IgD-negative memory B cell (primary cell): ENCODE results near the gene FOXA1. TPM values are rescaled to one million over a fixed set of nuclear protein-coding genes. Genes with fewer than 3 reads are reported as not detected.

Experiments
- H3K27ac Mint-ChIP-seq, 3 donors: one replicate each; pipeline ENCODE4 v1.8.0; 2020 to 2022; ENCODE audit warnings: mild to moderate bottlenecking in 3 of 3, mixed read lengths in 3 of 3, moderate library complexity in 1 of 3
- H3K27me3 Mint-ChIP-seq: one replicate; pipeline ENCODE4 v1.8.0; 2021; ENCODE audit warnings: mixed read lengths
- H3K36me3 Mint-ChIP-seq: one replicate; pipeline ENCODE4 v1.8.0; 2020; ENCODE audit warnings: mild to moderate bottlenecking, mixed read lengths
- H3K4me1 Mint-ChIP-seq, 3 donors: one replicate each; pipeline ENCODE4 v1.8.0; 2020 to 2022; ENCODE audit warnings: mixed read lengths in 3 of 3, mild to moderate bottlenecking in 1 of 3
- H3K4me3 Mint-ChIP-seq, 4 donors: one replicate each; pipeline ENCODE4 v1.8.0; 2020 to 2022; ENCODE audit warnings: mild to moderate bottlenecking in 4 of 4, mixed read lengths in 4 of 4, moderate library complexity in 3 of 4
- H3K9me3 Mint-ChIP-seq, 3 donors: one replicate each; pipeline ENCODE4 v1.8.0; 2020 to 2021; ENCODE audit warnings: mixed read lengths in 3 of 3, mild to moderate bottlenecking in 1 of 3
- polyA plus RNA-seq: library from polyadenylated mRNA; unstranded; fragments of 300-500 nt; fragmentation: Illumina TruSeq; gene quantifications from one replicate; pipeline ENCODE4 v1.2.3, GENCODE V29; 2021

Gene FOXA1
- polyA plus RNA-seq, 1 donor from 2014 or later = not detected

DNA sequence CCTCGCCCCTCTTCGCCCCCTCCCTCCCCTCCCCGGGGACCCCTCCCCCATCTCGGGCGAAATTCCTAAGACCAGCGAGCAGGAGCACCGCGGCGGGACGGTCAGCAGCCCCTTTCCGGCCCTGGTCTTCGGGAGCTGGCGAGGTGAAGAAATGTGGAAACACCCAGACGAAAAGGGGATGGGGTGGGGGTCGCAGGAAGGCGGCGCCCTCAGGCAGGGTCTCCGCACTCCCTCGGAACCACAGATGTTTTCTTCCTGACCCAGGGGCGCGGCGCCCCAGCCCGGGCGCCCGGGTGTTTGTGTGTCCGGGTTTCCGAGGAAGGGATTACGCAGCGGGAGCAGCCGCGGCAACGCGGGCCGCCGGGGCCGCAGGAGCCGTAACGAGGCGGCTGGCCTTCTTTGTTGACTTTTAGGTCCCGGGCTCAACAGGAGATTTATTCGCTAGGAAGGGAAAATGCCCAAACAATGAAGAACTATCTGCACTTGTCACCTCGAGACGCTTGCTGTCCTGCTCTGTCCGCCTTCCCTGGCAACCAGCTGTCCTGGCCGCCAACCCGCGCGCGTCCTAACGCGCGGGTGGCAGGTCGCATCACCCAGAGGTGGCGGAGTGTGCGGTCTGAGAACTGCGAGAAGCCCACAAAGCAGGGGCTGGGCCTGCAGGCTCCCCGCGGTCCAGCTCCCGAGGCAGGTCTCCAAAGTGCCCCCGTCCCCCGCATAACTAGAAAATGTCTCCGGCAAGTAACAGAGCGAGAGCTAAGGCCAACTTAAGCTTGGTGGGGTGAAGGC, 7.0 kb downstream of the FOXA1 start:
- H3K36me3 Mint-ChIP-seq = peaks cover 2% of the 10 kb centered on the region
- H3K27me3 Mint-ChIP-seq = peaks cover 48% of the 10 kb centered on the region
- H3K9me3 Mint-ChIP-seq = peaks cover 2 to 7% (median 2%) of the 10 kb centered on the region in 3 donors
- peaks cover 0 to 1% (median 0%) of the 10 kb centered on the region in 3 donors for H3K4me1 Mint-ChIP-seq
- no peak overlapping the region for H3K27ac Mint-ChIP-seq
- no peak overlapping the region for H3K4me3 Mint-ChIP-seq

DNA sequence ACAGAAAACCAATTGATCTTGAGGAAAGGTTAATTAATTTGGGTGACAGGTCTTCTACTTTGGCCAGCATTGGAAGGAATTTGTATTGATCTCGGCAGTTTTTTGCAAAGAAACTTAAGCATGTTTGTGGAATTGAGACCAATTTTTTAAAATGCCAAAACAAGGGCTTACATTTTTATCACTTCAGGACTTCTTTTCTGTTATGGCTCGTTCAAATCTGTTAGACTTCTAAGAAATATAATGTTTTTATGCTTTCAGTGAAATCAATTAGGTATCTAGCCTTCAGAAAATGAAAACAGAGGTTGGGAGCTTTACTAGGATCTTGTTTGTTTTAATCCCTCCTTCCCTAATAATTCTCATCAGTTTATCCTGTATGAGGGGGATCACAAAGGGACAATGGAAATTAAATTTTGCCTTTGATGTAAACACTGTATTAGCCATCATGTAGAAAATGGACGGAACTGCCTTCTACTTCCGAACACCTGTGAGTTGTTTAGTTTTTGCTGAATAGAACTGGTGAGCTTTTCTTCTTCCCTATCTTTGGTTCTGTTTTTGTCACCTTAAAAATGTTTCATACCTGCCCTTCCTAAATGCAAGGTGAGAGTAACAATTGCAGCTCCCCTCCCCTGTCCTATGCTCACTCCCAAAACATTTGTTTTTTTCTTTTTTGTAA, 7.8 kb downstream of the FOXA1 start:
- Mint-ChIP-seq H3K4me1 (peaks cover 0 to 1% (median 0%) of the 10 kb centered on the region in 3 donors), H3K9me3 (peaks cover 2 to 7% (median 2%) of the 10 kb centered on the region in 3 donors), H3K36me3 (peaks cover 2% of the 10 kb centered on the region), H3K27me3 (peaks cover 42% of the 10 kb centered on the region), H3K27ac (no peak overlapping the region), H3K4me3 (no peak overlapping the region)

GRCh38 chr14:37586797-37587130, 8.3 kb downstream of the FOXA1 start:
- peaks cover 0 to 1% (median 0%) of the 10 kb centered on the region in 3 donors for H3K4me1 Mint-ChIP-seq
- H3K4me3 Mint-ChIP-seq = no peak overlapping the region
- H3K27me3 Mint-ChIP-seq = peaks cover 40% of the 10 kb centered on the region
- H3K9me3 Mint-ChIP-seq = peaks cover 2 to 7% (median 2%) of the 10 kb centered on the region in 3 donors
- peaks cover 2% of the 10 kb centered on the region for H3K36me3 Mint-ChIP-seq
- H3K27ac Mint-ChIP-seq = no peak overlapping the region

- no peak overlapping the region for H3K4me3 Mint-ChIP-seq
- H3K4me1 Mint-ChIP-seq = peaks cover 0 to 1% (median 0%) of the 10 kb centered on the region in 3 donors
- peaks cover under 1% of the 10 kb centered on the region for H3K36me3 Mint-ChIP-seq
- H3K27me3 Mint-ChIP-seq = peaks cover 37% of the 10 kb centered on the region
- no peak overlapping the region for H3K27ac Mint-ChIP-seq
- peaks cover 2 to 7% (median 2%) of the 10 kb centered on the region in 3 donors for H3K9me3 Mint-ChIP-seq
These were observed 8.9 kb downstream of the FOXA1 start for GRCh38 chr14:37585971-37586796.

GRCh38 chr14:37585101-37585511, 9.9 kb downstream of the FOXA1 start:
- no peak overlapping the region for H3K4me3 Mint-ChIP-seq
- H3K9me3 Mint-ChIP-seq = peaks cover 2 to 7% (median 2%) of the 10 kb centered on the region in 3 donors
- H3K27ac Mint-ChIP-seq = no peak overlapping the region
- peaks cover 0 to 1% (median 0%) of the 10 kb centered on the region in 3 donors for H3K4me1 Mint-ChIP-seq
- H3K36me3 Mint-ChIP-seq = no peaks in the 10 kb centered on the region
- H3K27me3 Mint-ChIP-seq = peaks cover 29% of the 10 kb centered on the region

DNA sequence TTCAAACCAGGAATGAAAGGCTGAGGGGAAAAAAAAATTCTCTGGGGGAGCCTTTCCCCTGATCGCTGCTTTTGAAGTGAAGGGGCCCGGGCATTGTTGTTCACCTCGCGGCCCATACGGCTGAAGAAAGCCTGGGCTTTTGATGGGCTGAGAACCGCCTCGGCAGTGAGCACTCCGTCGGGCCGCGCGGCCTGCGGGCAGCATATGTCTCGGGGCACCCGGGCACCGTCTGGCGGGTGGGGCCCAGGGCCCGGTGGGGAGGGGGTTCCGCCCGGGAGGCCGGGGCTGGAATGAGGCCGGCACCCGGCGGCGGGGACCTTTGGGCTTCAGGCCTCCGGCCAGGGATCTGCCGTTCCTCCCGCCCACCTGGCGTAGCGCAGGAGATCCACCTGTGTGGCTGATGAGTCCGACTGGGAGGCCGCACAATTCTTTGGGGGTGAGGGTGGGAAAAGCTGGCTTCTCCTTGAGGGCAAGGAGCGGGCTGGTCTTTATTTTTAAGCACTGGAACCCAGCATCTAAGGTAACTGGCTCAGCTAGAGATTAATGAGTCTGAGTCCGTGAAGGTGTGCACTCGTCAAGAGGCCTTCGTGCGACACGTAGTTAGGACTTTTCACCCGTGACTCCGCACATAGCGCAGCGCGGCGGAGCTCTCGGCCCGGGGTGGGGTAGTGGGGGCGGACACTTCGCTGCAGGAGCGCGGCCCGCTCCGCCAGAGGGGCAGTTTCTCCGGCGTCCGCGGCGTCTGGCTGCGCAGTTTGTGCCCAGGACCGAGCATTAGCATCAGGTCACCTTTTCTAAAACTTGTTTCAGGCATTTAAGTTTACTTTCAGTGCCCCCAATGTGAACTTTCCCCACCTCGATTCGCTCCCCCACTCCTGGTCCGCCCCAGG, 10.6 kb downstream of the FOXA1 start:
- Mint-ChIP-seq H3K27me3 (peaks cover 26% of the 10 kb centered on the region), H3K27ac (no peak overlapping the region), H3K9me3 (peaks cover 2 to 6% (median 2%) of the 10 kb centered on the region in 3 donors), H3K36me3 (no peaks in the 10 kb centered on the region), H3K4me3 (no peak overlapping the region), H3K4me1 (peaks cover 0 to 1% (median 0%) of the 10 kb centered on the region in 3 donors)

GRCh38 chr14:37583358-37584210, 11.5 kb downstream of the FOXA1 start:
- no peaks in the 10 kb centered on the region for H3K4me1 Mint-ChIP-seq
- no peak overlapping the region for H3K27ac Mint-ChIP-seq
- H3K27me3 Mint-ChIP-seq = peaks cover 19% of the 10 kb centered on the region
- H3K36me3 Mint-ChIP-seq = no peaks in the 10 kb centered on the region
- H3K9me3 Mint-ChIP-seq = peaks cover 0 to 2% (median 2%) of the 10 kb centered on the region in 3 donors
- no peak overlapping the region for H3K4me3 Mint-ChIP-seq

GRCh38 chr14:37580146-37580545, 14.9 kb downstream of the FOXA1 start:
- no peak overlapping the region for H3K4me3 Mint-ChIP-seq
- no peaks in the 10 kb centered on the region for H3K9me3 Mint-ChIP-seq
- no peaks in the 10 kb centered on the region for H3K4me1 Mint-ChIP-seq
- H3K36me3 Mint-ChIP-seq = peaks cover 2% of the 10 kb centered on the region
- peaks cover 5% of the 10 kb centered on the region for H3K27me3 Mint-ChIP-seq
- H3K27ac Mint-ChIP-seq = no peak overlapping the region

- Mint-ChIP-seq H3K27me3 (peaks cover 1% of the 10 kb centered on the region), H3K9me3 (no peaks in the 10 kb centered on the region), H3K27ac (no peak overlapping the region), H3K4me1 (no peaks in the 10 kb centered on the region), H3K36me3 (peaks cover 2% of the 10 kb centered on the region), H3K4me3 (no peak overlapping the region)
These were observed 15.8 kb downstream of the FOXA1 start for GRCh38 chr14:37579274-37579673.

DNA sequence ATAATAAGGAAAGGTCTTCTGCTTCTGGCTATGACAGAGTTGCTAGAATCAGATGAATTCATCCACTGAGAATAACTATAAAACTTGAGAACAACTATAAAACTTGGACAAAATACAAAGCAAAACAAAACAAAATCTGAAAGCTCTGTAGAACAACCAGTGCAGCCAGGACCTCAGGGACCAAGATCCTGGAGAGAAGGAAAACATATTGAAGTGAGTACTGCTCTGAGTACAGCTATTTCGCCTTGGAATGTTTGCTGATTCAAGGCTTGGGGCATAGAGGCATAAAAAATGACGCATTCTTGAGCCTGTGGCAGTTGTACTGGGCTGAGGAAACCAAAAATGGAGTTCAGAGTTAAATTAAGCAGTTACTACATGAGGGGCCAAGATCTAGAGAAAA, 21.7 kb downstream of the FOXA1 start:
- Mint-ChIP-seq H3K9me3 (peaks cover 2 to 7% (median 7%) of the 10 kb centered on the region in 3 donors), H3K27me3 (peaks cover 1% of the 10 kb centered on the region), H3K4me3 (no peak overlapping the region), H3K27ac (no peak overlapping the region), H3K36me3 (peaks cover under 1% of the 10 kb centered on the region), H3K4me1 (no peaks in the 10 kb centered on the region)

DNA sequence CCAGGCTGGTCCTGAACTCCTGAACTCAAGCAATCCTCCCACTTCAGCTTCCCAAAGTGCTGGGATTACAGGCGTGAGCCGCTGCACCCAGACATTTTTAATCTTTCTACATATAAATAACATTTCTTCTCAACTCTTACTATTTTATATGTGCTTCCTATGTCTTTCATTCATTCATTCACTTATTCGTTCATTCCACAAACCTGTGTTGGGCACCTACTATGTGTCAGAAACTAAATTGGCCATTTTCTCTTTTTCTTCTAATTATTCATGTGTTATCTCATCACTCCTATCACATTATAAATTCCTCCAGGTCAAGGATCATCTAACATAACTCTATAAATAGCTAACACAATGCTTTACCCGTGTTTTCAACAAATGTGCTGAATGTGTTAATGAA, 23.7 kb downstream of the FOXA1 start:
- Mint-ChIP-seq H3K36me3 (no peaks in the 10 kb centered on the region), H3K27me3 (peaks cover 1% of the 10 kb centered on the region), H3K9me3 (peaks cover 2 to 7% (median 7%) of the 10 kb centered on the region in 3 donors), H3K4me3 (no peak overlapping the region), H3K27ac (no peak overlapping the region), H3K4me1 (no peaks in the 10 kb centered on the region)

- no peak overlapping the region for H3K4me3 Mint-ChIP-seq
- H3K27ac Mint-ChIP-seq = no peak overlapping the region
- H3K27me3 Mint-ChIP-seq = peaks cover 1% of the 10 kb centered on the region
- peaks cover 2 to 7% (median 7%) of the 10 kb centered on the region in 3 donors for H3K9me3 Mint-ChIP-seq
- no peaks in the 10 kb centered on the region for H3K4me1 Mint-ChIP-seq
- no peaks in the 10 kb centered on the region for H3K36me3 Mint-ChIP-seq
These were observed 25.3 kb downstream of the FOXA1 start for GRCh38 chr14:37569729-37570128.

- Mint-ChIP-seq H3K27ac (no peak overlapping the region), H3K36me3 (no peaks in the 10 kb centered on the region), H3K27me3 (peaks cover 1% of the 10 kb centered on the region), H3K4me3 (no peak overlapping the region), H3K4me1 (no peaks in the 10 kb centered on the region), H3K9me3 (peaks cover 0 to 6% (median 5%) of the 10 kb centered on the region in 3 donors)
These were observed 28.2 kb downstream of the FOXA1 start for GRCh38 chr14:37566811-37567371.
